GM12874 (cell line): ENCODE data around the gene CCR3.

Experiments
- CTCF ChIP-seq: IDR thresholded peaks from 2 replicates; pipeline ENCODE4 v1.5.1; 2011; ENCODE audit warnings: low read depth, mild to moderate bottlenecking, control low read depth, low read length, moderate library complexity; ENCODE audit not compliant: insufficient read depth

Gene CCR3

GRCh38 chr3:46242120-46242519, at the start of gene CCR3:
Gene CCR3 (plus strand): TSS chr3:46242460. CDS start chr3:46265159, 22,699 bp downstream.
- no peak for TF ChIP-seq CTCF

GRCh38 chr3:46192939-46193338, 49.3 kb upstream of the CCR3 start:
- no peak for TF ChIP-seq CTCF

- TF ChIP-seq CTCF = no peak
Observed at GRCh38 chr3:46193436-46193835, 48.8 kb upstream of the CCR3 start.

GRCh38 chr3:46194868-46195553, 47.2 kb upstream of the CCR3 start:
- no peak for TF ChIP-seq CTCF

GRCh38 chr3:46196261-46196957, 45.9 kb upstream of the CCR3 start:
- no peak for TF ChIP-seq CTCF

- no peak for TF ChIP-seq CTCF
Observed at GRCh38 chr3:46200211-46200610, 42.0 kb upstream of the CCR3 start.

GRCh38 chr3:46200790-46201189, 41.5 kb upstream of the CCR3 start:
- TF ChIP-seq CTCF = no peak
